H9 (cell line): ENCODE measurements around the gene ADORA1. TPM values are rescaled to one million over a fixed set of nuclear protein-coding genes. Genes with fewer than 3 reads are reported as not detected.

ENCODE experiments used
- DNase-seq: peaks from one replicate; pipeline ENCODE4 v3.0.0-alpha.2; 2017
- H2AFZ ChIP-seq: one replicate; pipeline ENCODE4 v1.6.1; 2013; ENCODE audit warnings: mild to moderate bottlenecking, low read length, control low read depth, moderate library complexity
- H2AK5ac ChIP-seq: 2 replicates; pipeline ENCODE4 v1.6.1; 2013; ENCODE audit warnings: low read length, control low read depth, mixed read lengths; ENCODE audit not compliant: insufficient read length
- H2BK120ac ChIP-seq: one replicate; pipeline ENCODE4 v1.6.1; 2013; ENCODE audit warnings: low read depth, mild to moderate bottlenecking, low read length, control low read depth, inconsistent platforms; ENCODE audit not compliant: poor library complexity, severe bottlenecking
- H2BK12ac ChIP-seq: 2 replicates; pipeline ENCODE4 v1.6.1; 2013; ENCODE audit warnings: low read length, control low read depth, mixed read lengths, low read depth; ENCODE audit not compliant: insufficient read length
- H2BK15ac ChIP-seq: 2 replicates; pipeline ENCODE4 v1.6.1; 2013; ENCODE audit warnings: low read depth, low read length, control low read depth
- H2BK20ac ChIP-seq: one replicate; pipeline ENCODE4 v1.6.1; 2013; ENCODE audit warnings: low read depth, mild to moderate bottlenecking, low read length, control low read depth, inconsistent platforms; ENCODE audit not compliant: poor library complexity, severe bottlenecking
- H2BK5ac ChIP-seq: 2 replicates; pipeline ENCODE4 v1.6.1; 2013; ENCODE audit warnings: low read length, control low read depth, mixed read lengths; ENCODE audit not compliant: insufficient read length
- H3K14ac ChIP-seq: 2 replicates; pipeline ENCODE4 v1.6.1; 2013; ENCODE audit warnings: low read length, control low read depth; ENCODE audit not compliant: insufficient read depth
- H3K18ac ChIP-seq: 2 replicates; pipeline ENCODE4 v1.6.1; 2013; ENCODE audit warnings: low read depth, mild to moderate bottlenecking, mixed read lengths, low read length, control low read depth; ENCODE audit not compliant: insufficient read length
- H3K23ac ChIP-seq: 2 replicates; pipeline ENCODE4 v1.6.1; 2013; ENCODE audit warnings: low read length, control low read depth, mixed read lengths, low read depth; ENCODE audit not compliant: insufficient read length
- H3K23me2 ChIP-seq: 2 replicates; pipeline ENCODE4 v1.6.1; 2013; ENCODE audit warnings: low read depth, mild to moderate bottlenecking, mixed read lengths, low read length, control low read depth; ENCODE audit not compliant: insufficient read length, poor library complexity, severe bottlenecking
- H3K27ac ChIP-seq: 2 replicates; pipeline ENCODE4 v1.5.1; 2013; ENCODE audit warnings: low read length, control low read depth, mixed read lengths, low read depth; ENCODE audit not compliant: insufficient read length
- H3K27me3 ChIP-seq: 2 replicates; pipeline ENCODE4 v1.6.1; 2013; ENCODE audit warnings: low read length, control low read depth, inconsistent platforms; ENCODE audit not compliant: insufficient read depth
- H3K4ac ChIP-seq: 2 replicates; pipeline ENCODE4 v1.6.1; 2013; ENCODE audit warnings: low read depth, mild to moderate bottlenecking, control low read depth, inconsistent platforms, low read length, moderate library complexity
- H3K4me1 ChIP-seq: 2 replicates; pipeline ENCODE4 v1.6.1; 2013; ENCODE audit warnings: low read length, control low read depth, inconsistent platforms; ENCODE audit not compliant: insufficient read depth
- H3K4me2 ChIP-seq: 2 replicates; pipeline ENCODE4 v1.6.1; 2013; ENCODE audit warnings: low read length, control low read depth, mixed read lengths; ENCODE audit not compliant: insufficient read length, insufficient read depth
- H3K56ac ChIP-seq: 2 replicates; pipeline ENCODE4 v1.6.1; 2013; ENCODE audit warnings: low read depth, mild to moderate bottlenecking, mixed read lengths, low read length, control low read depth; ENCODE audit not compliant: insufficient read length
- H3K79me1 ChIP-seq: 2 replicates; pipeline ENCODE4 v1.6.1; 2013; ENCODE audit warnings: low read depth, mild to moderate bottlenecking, moderate library complexity, low read length, control low read depth, inconsistent platforms; ENCODE audit not compliant: insufficient read depth, poor library complexity, severe bottlenecking
- H3K79me2 ChIP-seq: 2 replicates; pipeline ENCODE4 v1.6.1; 2013; ENCODE audit warnings: low read length, control low read depth, inconsistent platforms; ENCODE audit not compliant: insufficient read depth
- H3K9ac ChIP-seq: 2 replicates; pipeline ENCODE4 v1.6.1; 2013; ENCODE audit warnings: low read length, control low read depth, mixed read lengths; ENCODE audit not compliant: insufficient read length; ENCODE audit errors: extremely low read depth
- H3K9me3 ChIP-seq: one replicate; pipeline ENCODE4 v1.6.1; 2013; ENCODE audit warnings: low read depth, low read length, inconsistent platforms; ENCODE audit not compliant: control insufficient read depth
- H3T11ph ChIP-seq: one replicate; pipeline ENCODE4 v1.6.1; 2013; ENCODE audit warnings: mild to moderate bottlenecking, low read length, control low read depth, inconsistent platforms
- H4K20me1 ChIP-seq: one replicate; pipeline ENCODE4 v1.6.1; 2013; ENCODE audit not compliant: control insufficient read depth, insufficient read length, insufficient read depth
- H4K5ac ChIP-seq: 2 replicates; pipeline ENCODE4 v1.6.1; 2013; ENCODE audit warnings: low read depth, mild to moderate bottlenecking, mixed read lengths, low read length, control low read depth; ENCODE audit not compliant: insufficient read length
- H4K8ac ChIP-seq: replicated peaks from 2 replicates; pipeline ENCODE4 v1.6.1; 2013; ENCODE audit warnings: low read length, control low read depth, mixed read lengths, low read depth; ENCODE audit not compliant: insufficient read length
- H4K91ac ChIP-seq: 2 replicates; pipeline ENCODE4 v1.6.1; 2013; ENCODE audit warnings: low read depth, mild to moderate bottlenecking, moderate library complexity, mixed read lengths, low read length, control low read depth; ENCODE audit not compliant: insufficient read length
- H3K27ac Mint-ChIP-seq, 3 experiments: 2 replicates in 2 of 3; 3 replicates in 1 of 3; pipeline ENCODE4 v1.8.0; 2020 to 2021; ENCODE audit warnings: mixed read lengths in 3 of 3, mild to moderate bottlenecking in 1 of 3, moderate library complexity in 1 of 3
- H3K27me3 Mint-ChIP-seq: 2 replicates; pipeline ENCODE4 v1.8.0; 2021; ENCODE audit warnings: low read depth, mild to moderate bottlenecking, moderate library complexity, mixed read lengths
- H3K36me3 Mint-ChIP-seq, 3 experiments: 2 replicates in 2 of 3; 3 replicates in 1 of 3; pipeline ENCODE4 v1.8.0; 2020 to 2021; ENCODE audit warnings: low read depth in 3 of 3, mixed read lengths in 3 of 3; ENCODE audit not compliant: insufficient read depth in 1 of 3
- H3K4me1 Mint-ChIP-seq, 2 experiments: 2 replicates each; pipeline ENCODE4 v1.8.0; 2020; ENCODE audit warnings: mixed read lengths in 2 of 2
- H3K4me3 Mint-ChIP-seq, 2 experiments: 2 replicates in 1 of 2; 3 replicates in 1 of 2; pipeline ENCODE4 v1.8.0; 2020 to 2021; ENCODE audit warnings: mild to moderate bottlenecking in 2 of 2, mixed read lengths in 2 of 2, moderate library complexity in 1 of 2
- H3K9me3 Mint-ChIP-seq, 2 experiments: 2 replicates in 1 of 2; 3 replicates in 1 of 2; pipeline ENCODE4 v1.8.0; 2020; ENCODE audit warnings: mild to moderate bottlenecking in 2 of 2, mixed read lengths in 2 of 2, moderate library complexity in 1 of 2
- CTCF ChIP-seq: fragments of 200-600 bp; sonication (generic); conservative IDR thresholded peaks from 3 replicates; pipeline ENCODE4 v1.8.0; 2021; ENCODE audit warnings: antibody characterized with exemption, mild to moderate bottlenecking
- WGBS: extraction: QIAGEN DNeasy Blood & Tissue Kit; methylation state at CpG from one replicate; pipeline ENCODE4 v1.1.7; 2013; ENCODE audit warnings: missing lambda C conversion rate, low lambda C conversion rate, mixed read lengths; ENCODE audit not compliant: insufficient read length; ENCODE audit errors: extremely low coverage; 5-methylcytosine and 5-hydroxymethylcytosine counted together
- total RNA-seq: library from RNA; stranded (reverse); gene quantifications from 2 replicates; pipeline ENCODE4 v1.2.1, GENCODE V29; 2021

Gene ADORA1
- total RNA-seq, 1 experiment from 2014 or later: 1.3 TPM

GRCh38 chr1:203170625-203171330 is 43.3 kb downstream of the ADORA1 start:
- no peak for DNase-seq
- Histone ChIP-seq H3K56ac (no peak overlapping the region), H4K20me1 (no peaks in the 10 kb centered on the region), H2BK20ac (no peak overlapping the region), H2BK12ac (no peak overlapping the region), H3K4me1 (no peaks in the 10 kb centered on the region), H3K79me2 (no peaks in the 10 kb centered on the region), H2AK5ac (no peak overlapping the region), H3K27me3 (no peaks in the 10 kb centered on the region), H3K14ac (no peak overlapping the region; the same call in 1 of the 2 replicates), H2BK120ac (no peak overlapping the region), H4K8ac (no peak overlapping the region), H4K5ac (no peak overlapping the region), H2BK5ac (no peak overlapping the region), H2AFZ (no peak overlapping the region), H3K4me2 (no peak overlapping the region), H3K23ac (no peak overlapping the region), H3K18ac (no peak overlapping the region), H4K91ac (no peak overlapping the region), H3K9ac (no peak overlapping the region), H3K4ac (no peak overlapping the region), H3T11ph (no peak overlapping the region), H3K23me2 (no peaks in the 10 kb centered on the region), H3K9me3 (no peaks in the 10 kb centered on the region), H2BK15ac (no peak overlapping the region), H3K79me1 (no peaks in the 10 kb centered on the region), H3K27ac (no peak overlapping the region)
- no peak for TF ChIP-seq CTCF
- no peak overlapping the region for H3K27ac Mint-ChIP-seq
- no CpG with 5 or more reads among the region's 8 CpGs for WGBS
- H3K4me3 Mint-ChIP-seq: no peak overlapping the region
- peaks cover 11 to 14% of the 10 kb centered on the region in 2 experiments for H3K4me1 Mint-ChIP-seq
- H3K9me3 Mint-ChIP-seq: no peaks in the 10 kb centered on the region
- no peaks in the 10 kb centered on the region for H3K36me3 Mint-ChIP-seq
- peaks cover 3% of the 10 kb centered on the region for H3K27me3 Mint-ChIP-seq
